Neural progenitor cell (in vitro differentiated cells): Measurements from ENCODE around the gene ANO3. TPM values are rescaled to one million over a fixed set of nuclear protein-coding genes. Genes with fewer than 3 reads are reported as not detected.

Source experiments
- DNase-seq: peaks from one replicate; pipeline ENCODE4 v3.0.0-alpha.2; 2016; ENCODE audit warnings: low spot score
- H2AFZ ChIP-seq: fragments of 200-600 bp; sonication (generic); replicated peaks from 2 replicates; pipeline ENCODE4 v1.6.1; 2016; ENCODE audit warnings: antibody characterized with exemption
- H3F3A ChIP-seq: fragments of 200-600 bp; sonication (generic); 2 replicates; pipeline ENCODE4 v1.6.1; 2016; ENCODE audit warnings: antibody characterized with exemption, low read depth
- H3K27ac ChIP-seq: fragments of 200-600 bp; sonication (generic); 2 replicates; pipeline ENCODE4 v1.5.1; 2016; ENCODE audit warnings: mild to moderate bottlenecking
- H3K27me3 ChIP-seq: fragments of 200-600 bp; sonication (generic); 2 replicates; pipeline ENCODE4 v1.6.1; 2016; ENCODE audit warnings: mild to moderate bottlenecking, moderate library complexity
- H3K36me3 ChIP-seq: fragments of 200-600 bp; sonication (generic); 2 replicates; pipeline ENCODE4 v1.5.1; 2016
- H3K4me1 ChIP-seq: fragments of 200-600 bp; sonication (generic); 2 replicates; pipeline ENCODE4 v1.6.1; 2016; ENCODE audit warnings: mixed run types
- H3K4me2 ChIP-seq: fragments of 200-600 bp; sonication (generic); 2 replicates; pipeline ENCODE4 v1.6.1; 2016
- H3K4me3 ChIP-seq: fragments of 200-600 bp; sonication (generic); 2 replicates; pipeline ENCODE4 v1.5.1; 2016
- H3K79me2 ChIP-seq: fragments of 200-600 bp; sonication (generic); 2 replicates; pipeline ENCODE4 v1.6.1; 2016; ENCODE audit warnings: low read depth
- H3K9ac ChIP-seq: fragments of 200-600 bp; sonication (generic); 2 replicates; pipeline ENCODE4 v1.6.1; 2016
- H3K9me3 ChIP-seq: fragments of 200-600 bp; sonication (generic); 2 replicates; pipeline ENCODE4 v1.5.1; 2016; ENCODE audit warnings: low read depth
- H4K20me1 ChIP-seq: fragments of 200-600 bp; sonication (generic); 2 replicates; pipeline ENCODE4 v1.6.1; 2016; ENCODE audit warnings: low read depth
- H3K27ac Mint-ChIP-seq: 3 replicates; pipeline ENCODE4 v1.8.0; 2021; ENCODE audit warnings: mixed read lengths
- H3K27me3 Mint-ChIP-seq: 2 replicates; pipeline ENCODE4 v1.8.0; 2022; ENCODE audit warnings: low read depth, mild to moderate bottlenecking, inconsistent platforms, moderate library complexity, mixed read lengths; ENCODE audit not compliant: insufficient read depth
- H3K36me3 Mint-ChIP-seq: 3 replicates; pipeline ENCODE4 v1.8.0; 2021; ENCODE audit warnings: mixed read lengths
- H3K4me1 Mint-ChIP-seq: 3 replicates; pipeline ENCODE4 v1.8.0; 2021; ENCODE audit warnings: mixed read lengths
- H3K4me3 Mint-ChIP-seq: 3 replicates; pipeline ENCODE4 v1.8.0; 2021; ENCODE audit warnings: mild to moderate bottlenecking, moderate library complexity, mixed read lengths
- H3K9me3 Mint-ChIP-seq: 3 replicates; pipeline ENCODE4 v1.8.0; 2020; ENCODE audit warnings: mixed read lengths
- EZH2 ChIP-seq: fragments of 200-600 bp; sonication (generic); IDR thresholded peaks from 2 replicates; pipeline ENCODE4 v1.6.1; 2017; ENCODE audit warnings: antibody characterized with exemption, mild to moderate bottlenecking, moderate library complexity
- EZH2phosphoT487 ChIP-seq: fragments of 200-600 bp; sonication (generic); IDR thresholded peaks from 2 replicates; pipeline ENCODE4 v1.6.1; 2017; ENCODE audit warnings: antibody characterized with exemption
- total RNA-seq: library from RNA; depleted of rRNA; stranded (reverse); fragments of >200 nt; gene quantifications from 2 replicates; pipeline ENCODE4 v1.2.3, GENCODE V29; 2015; ENCODE audit warnings: low replicate concordance
- TF ChIP-seq, protein P1 (sequence below): fragments of 200-600 bp; sonication (generic); IDR thresholded peaks from 2 replicates; pipeline ENCODE4 v1.5.1; 2017; ENCODE audit warnings: antibody characterized with exemption, mild to moderate bottlenecking

The ANO3 gene
- total RNA-seq, 1 donor from 2014 or later, result 2.5 TPM

DNA sequence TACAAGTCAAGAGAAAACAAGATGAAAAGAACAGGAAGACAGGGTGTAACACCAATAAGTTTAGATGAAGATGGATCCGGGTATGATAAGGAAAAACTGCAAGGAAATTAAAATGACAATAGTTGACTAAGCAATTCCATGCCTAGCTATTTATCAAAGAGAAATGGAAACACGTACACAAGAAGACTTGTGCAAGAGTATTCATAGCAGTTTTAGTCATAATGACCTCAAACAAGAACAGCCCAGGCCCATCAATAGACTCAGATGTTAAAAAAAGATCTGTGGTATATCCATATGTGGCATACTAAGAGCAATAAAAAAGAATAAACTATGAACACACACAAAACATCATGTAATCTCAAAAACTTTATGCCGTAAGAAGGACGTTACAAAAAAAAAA, 356.8 kb downstream of the ANO3 start:
- H3K27ac Mint-ChIP-seq, result no peak overlapping the region
- no peaks in the 10 kb centered on the region for H3K36me3 Mint-ChIP-seq
- Histone ChIP-seq H3K4me2 (no peak overlapping the region), H3F3A (no peaks in the 10 kb centered on the region), H3K4me1 (no peaks in the 10 kb centered on the region), H3K36me3 (no peaks in the 10 kb centered on the region), H3K4me3 (no peak overlapping the region), H3K9ac (no peak overlapping the region), H3K9me3 (no peaks in the 10 kb centered on the region), H4K20me1 (no peaks in the 10 kb centered on the region), H3K79me2 (no peaks in the 10 kb centered on the region), H2AFZ (no peak overlapping the region), H3K27ac (no peak overlapping the region), H3K27me3 (no peaks in the 10 kb centered on the region)
- H3K4me1 Mint-ChIP-seq, result no peaks in the 10 kb centered on the region
- no peaks in the 10 kb centered on the region for H3K27me3 Mint-ChIP-seq
- H3K4me3 Mint-ChIP-seq, result no peak overlapping the region
- TF ChIP-seq EZH2phosphoT487 (no peak), EZH2 (no peak)
- TF ChIP-seq, protein P1, sequence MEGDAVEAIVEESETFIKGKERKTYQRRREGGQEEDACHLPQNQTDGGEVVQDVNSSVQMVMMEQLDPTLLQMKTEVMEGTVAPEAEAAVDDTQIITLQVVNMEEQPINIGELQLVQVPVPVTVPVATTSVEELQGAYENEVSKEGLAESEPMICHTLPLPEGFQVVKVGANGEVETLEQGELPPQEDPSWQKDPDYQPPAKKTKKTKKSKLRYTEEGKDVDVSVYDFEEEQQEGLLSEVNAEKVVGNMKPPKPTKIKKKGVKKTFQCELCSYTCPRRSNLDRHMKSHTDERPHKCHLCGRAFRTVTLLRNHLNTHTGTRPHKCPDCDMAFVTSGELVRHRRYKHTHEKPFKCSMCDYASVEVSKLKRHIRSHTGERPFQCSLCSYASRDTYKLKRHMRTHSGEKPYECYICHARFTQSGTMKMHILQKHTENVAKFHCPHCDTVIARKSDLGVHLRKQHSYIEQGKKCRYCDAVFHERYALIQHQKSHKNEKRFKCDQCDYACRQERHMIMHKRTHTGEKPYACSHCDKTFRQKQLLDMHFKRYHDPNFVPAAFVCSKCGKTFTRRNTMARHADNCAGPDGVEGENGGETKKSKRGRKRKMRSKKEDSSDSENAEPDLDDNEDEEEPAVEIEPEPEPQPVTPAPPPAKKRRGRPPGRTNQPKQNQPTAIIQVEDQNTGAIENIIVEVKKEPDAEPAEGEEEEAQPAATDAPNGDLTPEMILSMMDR, result no peak
- no peaks in the 10 kb centered on the region for H3K9me3 Mint-ChIP-seq
- DNase-seq, result no peak

DNA sequence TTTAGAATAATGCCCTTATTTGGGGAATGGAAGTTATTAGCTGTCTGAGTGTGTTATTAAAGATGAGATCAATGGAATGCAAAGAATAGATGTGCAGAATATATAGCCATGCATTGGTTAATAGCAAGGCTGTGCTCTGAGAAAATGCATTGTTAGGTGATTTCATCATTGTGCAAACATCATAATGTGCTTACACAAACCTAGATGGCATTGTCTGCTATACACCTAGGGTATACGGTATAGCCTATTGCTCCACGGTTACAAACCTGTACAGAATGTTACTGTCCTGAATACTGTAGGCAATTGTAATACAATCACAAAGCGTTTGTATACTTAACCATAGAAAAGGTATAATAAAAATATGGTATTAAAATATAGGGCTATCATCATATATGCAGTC, 364.4 kb downstream of the ANO3 start:
- no peaks in the 10 kb centered on the region for H3F3A ChIP-seq
- H3K27ac Mint-ChIP-seq, result no peak overlapping the region
- H3K79me2 ChIP-seq, result no peaks in the 10 kb centered on the region
- no peak overlapping the region for H2AFZ ChIP-seq
- TF ChIP-seq, protein P1, result no peak
- no peak for TF ChIP-seq EZH2
- TF ChIP-seq EZH2phosphoT487, result no peak
- H3K4me1 ChIP-seq, result peaks cover 5% of the 10 kb centered on the region
- H4K20me1 ChIP-seq, result no peaks in the 10 kb centered on the region
- no peak for DNase-seq
- H3K9me3 Mint-ChIP-seq, result no peaks in the 10 kb centered on the region
- H3K4me3 Mint-ChIP-seq, result no peak overlapping the region
- H3K36me3 ChIP-seq, result no peaks in the 10 kb centered on the region
- peaks cover 2% of the 10 kb centered on the region for H3K27me3 Mint-ChIP-seq
- no peaks in the 10 kb centered on the region for H3K27me3 ChIP-seq
- H3K9me3 ChIP-seq, result no peaks in the 10 kb centered on the region
- H3K27ac ChIP-seq, result no peak overlapping the region
- no peak overlapping the region for H3K9ac ChIP-seq
- H3K4me3 ChIP-seq, result no peak overlapping the region
- no peaks in the 10 kb centered on the region for H3K36me3 Mint-ChIP-seq
- no peak overlapping the region for H3K4me2 ChIP-seq
- peaks cover 3% of the 10 kb centered on the region for H3K4me1 Mint-ChIP-seq

DNA sequence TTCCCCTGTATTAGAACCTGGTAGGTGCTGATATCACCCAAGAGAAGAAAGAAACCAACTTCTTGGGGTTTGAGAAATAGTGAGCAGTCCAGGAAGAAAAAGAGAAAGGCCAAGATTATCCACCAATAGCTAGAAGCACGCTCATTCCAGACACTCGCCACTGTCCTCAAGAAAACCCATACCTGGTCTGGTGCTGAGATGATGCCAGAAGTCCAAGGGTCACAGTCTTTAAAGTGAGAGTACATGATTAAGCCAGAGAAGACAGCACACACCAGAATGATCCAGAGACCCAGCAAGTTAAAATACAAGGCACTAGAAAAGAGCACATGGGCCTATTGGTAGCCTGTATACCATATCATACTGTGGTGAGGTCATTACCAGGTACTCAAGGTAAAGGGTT, 366.3 kb downstream of the ANO3 start:
- H2AFZ ChIP-seq, result no peak overlapping the region
- peaks cover 7% of the 10 kb centered on the region for H3K4me1 ChIP-seq
- no peaks in the 10 kb centered on the region for H4K20me1 ChIP-seq
- Mint-ChIP-seq H3K4me1 (peaks cover 3% of the 10 kb centered on the region), H3K9me3 (no peaks in the 10 kb centered on the region), H3K36me3 (no peaks in the 10 kb centered on the region), H3K27ac (no peak overlapping the region), H3K27me3 (peaks cover 2% of the 10 kb centered on the region), H3K4me3 (no peak overlapping the region)
- TF ChIP-seq EZH2 (no peak), EZH2phosphoT487 (no peak)
- TF ChIP-seq, protein P1, result no peak
- no peak overlapping the region for H3K4me2 ChIP-seq
- no peaks in the 10 kb centered on the region for H3K9me3 ChIP-seq
- no peaks in the 10 kb centered on the region for H3K27me3 ChIP-seq
- no peak overlapping the region for H3K4me3 ChIP-seq
- H3K9ac ChIP-seq, result no peak overlapping the region
- H3F3A ChIP-seq, result no peaks in the 10 kb centered on the region
- no peaks in the 10 kb centered on the region for H3K36me3 ChIP-seq
- H3K79me2 ChIP-seq, result no peaks in the 10 kb centered on the region
- no peak for DNase-seq
- no peak overlapping the region for H3K27ac ChIP-seq
